Sigmoid colon (tissue), 7 donors: Measurements from ENCODE around the gene TRPM4. TPM values are rescaled to one million over a fixed set of nuclear protein-coding genes. Genes with fewer than 3 reads are reported as not detected.

Experiments used
- DNase-seq: peaks from one replicate; pipeline ENCODE4 v3.0.0-alpha.2; 2019
- H3K27ac ChIP-seq, 4 donors: fragments of 200-600 bp; sonication (generic); one replicate each; pipeline ENCODE4 v1.5.1; 2016 to 2019; ENCODE audit warnings: mild to moderate bottlenecking in 1 of 4
- H3K27me3 ChIP-seq, 3 donors: fragments of 200-600 bp; sonication (generic); one replicate each; pipeline ENCODE4 v1.5.1; 2019; ENCODE audit warnings: mild to moderate bottlenecking in 1 of 3
- H3K36me3 ChIP-seq, 4 donors: fragments of 200-600 bp; sonication (generic); one replicate each; pipeline ENCODE4 v1.5.1; 2016 to 2019
- H3K4me1 ChIP-seq, 4 donors: fragments of 200-600 bp; sonication (generic); one replicate each; pipeline ENCODE4 v1.5.1; 2017 to 2019
- H3K4me3 ChIP-seq, 4 donors: fragments of 200-600 bp; sonication (generic); one replicate each; pipeline ENCODE4 v1.5.1; 2017 to 2019; ENCODE audit warnings: mild to moderate bottlenecking in 2 of 4, moderate library complexity in 1 of 4
- H3K9me3 ChIP-seq, 4 donors: fragments of 200-600 bp in 3 of 4; sonication (generic) in 3 of 4; one replicate each; pipeline versions ENCODE4 v1.5.1 to v1.6.1; 2013 to 2019
- EP300 ChIP-seq, 4 donors: sonication (generic); formaldehyde crosslinking; IDR thresholded peaks; one replicate each; pipeline ENCODE4 v1.6.1; 2017; ENCODE audit warnings: antibody characterized with exemption in 4 of 4
- POLR2A ChIP-seq, 2 donors: fragments of 450-650 bp; IDR thresholded peaks; one replicate each; pipeline ENCODE4 v1.6.1; 2016; ENCODE audit warnings: antibody characterized with exemption in 2 of 2, mild to moderate bottlenecking in 2 of 2, moderate library complexity in 2 of 2
- POLR2AphosphoS5 ChIP-seq, 4 donors: sonication (generic); formaldehyde crosslinking; IDR thresholded peaks; one replicate each; pipeline ENCODE4 v1.6.1; 2017; ENCODE audit warnings: antibody characterized with exemption in 4 of 4
- WGBS, 2 donors: extraction: QIAGEN DNeasy Blood & Tissue Kit; methylation state at CpG; one replicate each; pipeline ENCODE4 v1.1.7; 2013; 5-methylcytosine and 5-hydroxymethylcytosine counted together
- intact Hi-C: fragments of 100-400 bp; cut with DNase I; formaldehyde crosslinking; loops from one replicate; pipeline ENCODE4 v1.15.1; 2023
- polyA plus RNA-seq, 3 donors: library from polyadenylated mRNA; stranded (reverse); fragments of 200-250 nt; gene quantifications; one replicate each; pipeline ENCODE4 v1.2.3, GENCODE V29; 2013
- total RNA-seq, 4 donors: library from RNA; depleted of rRNA; stranded (reverse); fragments of >200 nt; gene quantifications; one replicate each; pipeline ENCODE4 v1.1.0, GENCODE V29; 2016
- TF ChIP-seq, protein P1 (sequence below), 4 experiments: fragments of 450-650 bp in 3 of 4; fragments of 200-600 bp in 1 of 4; IDR thresholded peaks; one replicate each; pipeline ENCODE4 v1.5.1; 2016 to 2019; ENCODE audit warnings: antibody characterized with exemption in 4 of 4, mild to moderate bottlenecking in 3 of 4, moderate library complexity in 2 of 4
- donor health status: healthy with polysubstance abuse.
- donor health status: Bipolar disorder and iron deficiency.
- donor health status: healthy.

The TRPM4 gene
- total and polyA plus RNA-seq, 7 donors, result 7.9 to 166 (median 18.0) TPM

DNA sequence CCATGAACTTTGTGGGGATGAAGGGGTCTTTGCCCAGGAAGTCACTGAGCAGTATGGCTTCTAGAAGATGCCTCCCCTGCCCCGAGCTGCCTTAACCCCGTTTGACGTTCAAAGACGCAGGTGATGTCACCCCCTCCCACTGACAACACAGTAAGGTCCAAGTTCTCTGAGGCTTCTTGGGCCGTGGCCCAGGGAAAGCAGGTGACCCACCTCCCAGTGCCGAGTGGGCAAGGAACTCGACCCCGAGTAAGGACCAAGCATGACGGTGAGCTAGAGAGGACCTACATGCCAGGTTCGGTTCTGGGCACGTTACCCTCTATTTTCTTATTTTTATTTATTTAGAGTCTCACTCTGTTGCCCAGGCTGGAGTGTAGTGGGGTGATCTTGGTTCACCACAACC, 86.1 kb downstream of the TRPM4 start:
- no peak for DNase-seq
- intact Hi-C loops, result no loop called here
- no peaks in the 10 kb centered on the region for H3K36me3 ChIP-seq
- H3K4me1 ChIP-seq, result no peaks in the 10 kb centered on the region
- H3K27me3 ChIP-seq, result no peaks in the 10 kb centered on the region
- H3K4me3 ChIP-seq, result no peak overlapping the region
- TF ChIP-seq EP300 (IDR thresholded peaks at IDR 0.05), result no peak
- TF ChIP-seq, protein P1, sequence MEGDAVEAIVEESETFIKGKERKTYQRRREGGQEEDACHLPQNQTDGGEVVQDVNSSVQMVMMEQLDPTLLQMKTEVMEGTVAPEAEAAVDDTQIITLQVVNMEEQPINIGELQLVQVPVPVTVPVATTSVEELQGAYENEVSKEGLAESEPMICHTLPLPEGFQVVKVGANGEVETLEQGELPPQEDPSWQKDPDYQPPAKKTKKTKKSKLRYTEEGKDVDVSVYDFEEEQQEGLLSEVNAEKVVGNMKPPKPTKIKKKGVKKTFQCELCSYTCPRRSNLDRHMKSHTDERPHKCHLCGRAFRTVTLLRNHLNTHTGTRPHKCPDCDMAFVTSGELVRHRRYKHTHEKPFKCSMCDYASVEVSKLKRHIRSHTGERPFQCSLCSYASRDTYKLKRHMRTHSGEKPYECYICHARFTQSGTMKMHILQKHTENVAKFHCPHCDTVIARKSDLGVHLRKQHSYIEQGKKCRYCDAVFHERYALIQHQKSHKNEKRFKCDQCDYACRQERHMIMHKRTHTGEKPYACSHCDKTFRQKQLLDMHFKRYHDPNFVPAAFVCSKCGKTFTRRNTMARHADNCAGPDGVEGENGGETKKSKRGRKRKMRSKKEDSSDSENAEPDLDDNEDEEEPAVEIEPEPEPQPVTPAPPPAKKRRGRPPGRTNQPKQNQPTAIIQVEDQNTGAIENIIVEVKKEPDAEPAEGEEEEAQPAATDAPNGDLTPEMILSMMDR (IDR thresholded peaks at IDR 0.05), result no peak
- TF ChIP-seq POLR2A (IDR thresholded peaks at IDR 0.05), result no peak
- no peak for TF ChIP-seq POLR2AphosphoS5 (IDR thresholded peaks at IDR 0.05)
- WGBS, 2 donors, result 90% methylated on average over 11 of the region's 11 CpGs
- H3K27ac ChIP-seq, result no peak overlapping the region
- no peaks in the 10 kb centered on the region for H3K9me3 ChIP-seq

DNA sequence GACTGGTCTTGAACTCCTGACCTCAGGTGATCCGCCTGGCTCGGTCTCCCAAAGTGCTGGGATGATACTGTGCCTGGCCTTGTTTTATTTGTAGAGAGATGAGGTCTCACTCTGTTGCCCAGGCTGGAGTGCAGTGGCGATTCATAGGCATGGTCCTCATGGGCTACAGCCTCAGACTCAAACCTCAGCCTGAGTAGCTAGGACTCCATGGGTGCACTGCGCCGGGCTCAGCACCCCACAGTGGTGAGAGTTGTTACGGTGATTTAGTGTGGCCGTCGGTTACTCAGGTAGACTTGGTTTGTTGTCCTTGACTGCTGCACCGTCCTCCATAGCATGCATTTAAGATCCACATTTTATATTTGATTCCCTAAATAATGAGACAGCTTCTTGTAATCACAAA, 86.7 kb downstream of the TRPM4 start:
- no peak overlapping the region for H3K27ac ChIP-seq
- no peaks in the 10 kb centered on the region for H3K27me3 ChIP-seq
- no peaks in the 10 kb centered on the region for H3K9me3 ChIP-seq
- 92 to 96% methylated on average over 9 of the region's 9 CpGs for WGBS, 2 donors
- TF ChIP-seq, protein P1 (IDR thresholded peaks at IDR 0.05), result no peak
- TF ChIP-seq EP300 (IDR thresholded peaks at IDR 0.05) (no peak), POLR2AphosphoS5 (IDR thresholded peaks at IDR 0.05) (no peak), POLR2A (IDR thresholded peaks at IDR 0.05) (no peak)
- H3K36me3 ChIP-seq, result no peaks in the 10 kb centered on the region
- no peak overlapping the region for H3K4me3 ChIP-seq
- intact Hi-C loops, result no loop called here
- H3K4me1 ChIP-seq, result no peaks in the 10 kb centered on the region
- DNase-seq, result no peak

DNA sequence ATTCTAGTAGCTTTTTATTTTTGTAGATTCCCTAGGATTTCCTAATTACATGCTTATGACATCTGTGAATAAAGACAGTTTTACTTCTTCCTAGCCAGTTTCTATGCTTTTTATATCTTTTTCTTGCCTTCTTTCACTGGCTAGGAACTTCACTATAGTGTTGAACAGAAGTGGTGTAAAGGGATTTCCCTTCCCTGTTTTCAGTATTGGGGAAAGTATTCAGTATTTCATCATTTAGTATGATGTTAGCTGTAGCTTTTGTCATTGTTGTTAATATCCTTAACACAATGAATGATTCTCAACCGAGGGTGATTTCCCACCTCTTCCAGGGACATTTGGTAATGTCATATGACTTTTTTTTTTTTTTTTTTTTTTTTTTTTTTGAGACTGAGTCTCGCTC, 90.1 kb downstream of the TRPM4 start:
- Histone ChIP-seq H3K4me1 (no peaks in the 10 kb centered on the region), H3K36me3 (no peaks in the 10 kb centered on the region), H3K27ac (no peak overlapping the region), H3K27me3 (no peaks in the 10 kb centered on the region), H3K9me3 (no peaks in the 10 kb centered on the region), H3K4me3 (no peak overlapping the region)
- no peak for DNase-seq
- intact Hi-C loops, result no loop called here
- 77 to 78% methylated on average over 2 of the region's 2 CpGs for WGBS, 2 donors
- TF ChIP-seq EP300 (IDR thresholded peaks at IDR 0.05), result no peak
- TF ChIP-seq POLR2AphosphoS5 (IDR thresholded peaks at IDR 0.05), result no peak
- TF ChIP-seq, protein P1 (IDR thresholded peaks at IDR 0.05), result no peak
- no peak for TF ChIP-seq POLR2A (IDR thresholded peaks at IDR 0.05)

DNA sequence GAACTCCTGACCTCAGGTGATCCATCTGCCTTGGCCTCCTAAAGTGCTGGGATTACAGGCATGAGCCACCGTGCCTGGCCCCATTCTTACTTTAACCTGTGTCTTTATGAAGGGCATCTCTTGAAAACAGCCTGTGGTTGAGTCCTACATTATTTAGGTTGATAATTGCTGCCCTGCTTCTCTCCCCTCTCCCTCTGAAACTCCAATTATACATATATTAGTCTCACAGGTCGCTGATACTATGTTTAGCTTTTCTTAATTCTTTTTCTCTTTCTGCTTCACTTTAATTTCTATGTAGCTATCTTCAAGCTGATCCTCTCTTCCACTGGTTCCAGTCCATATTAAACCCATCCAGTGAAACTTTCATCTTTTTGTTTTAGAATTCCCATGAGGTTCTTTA, 92.3 kb downstream of the TRPM4 start:
- no peaks in the 10 kb centered on the region for H3K27me3 ChIP-seq
- no peaks in the 10 kb centered on the region for H3K4me1 ChIP-seq
- H3K27ac ChIP-seq, result no peak overlapping the region
- H3K36me3 ChIP-seq, result no peaks in the 10 kb centered on the region
- H3K9me3 ChIP-seq, result no peaks in the 10 kb centered on the region
- H3K4me3 ChIP-seq, result no peak overlapping the region
- WGBS, 2 donors, result 84 to 86% methylated on average over 2 of the region's 2 CpGs
- no peak for TF ChIP-seq POLR2A (IDR thresholded peaks at IDR 0.05)
- no peak for TF ChIP-seq EP300 (IDR thresholded peaks at IDR 0.05)
- TF ChIP-seq, protein P1 (IDR thresholded peaks at IDR 0.05), result no peak
- no peak for TF ChIP-seq POLR2AphosphoS5 (IDR thresholded peaks at IDR 0.05)
- DNase-seq, result no peak
- intact Hi-C loops, result no loop called here

DNA sequence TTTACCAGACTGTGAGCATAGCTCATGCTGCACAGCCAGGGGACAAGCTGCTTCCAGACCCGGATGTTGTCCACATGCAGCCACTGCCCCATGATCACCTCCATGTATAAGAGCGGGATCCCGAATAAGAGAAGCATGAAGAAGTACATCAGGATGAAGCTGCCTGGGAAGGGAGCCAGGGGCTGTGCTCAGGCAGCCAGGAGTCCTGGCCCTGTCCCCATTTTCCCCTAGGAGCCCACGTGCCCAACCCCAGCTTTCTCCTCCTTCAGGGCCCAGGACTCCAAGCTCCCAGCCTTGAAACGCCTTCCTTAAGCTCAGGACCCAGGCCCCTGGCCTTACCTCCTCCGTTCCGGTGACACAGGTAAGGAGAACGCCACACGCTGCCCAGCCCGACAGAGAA, 98.1 kb downstream of the TRPM4 start:
- intact Hi-C loops, result no loop called here
- 88 to 91% methylated on average over 10 of the region's 10 CpGs for WGBS, 2 donors
- no peak overlapping the region for H3K4me3 ChIP-seq
- no peak for DNase-seq
- no peaks in the 10 kb centered on the region for H3K36me3 ChIP-seq
- no peak for TF ChIP-seq EP300 (IDR thresholded peaks at IDR 0.05)
- no peak for TF ChIP-seq POLR2A (IDR thresholded peaks at IDR 0.05)
- TF ChIP-seq, protein P1 (IDR thresholded peaks at IDR 0.05), result no peak
- TF ChIP-seq POLR2AphosphoS5 (IDR thresholded peaks at IDR 0.05), result no peak
- no peak overlapping the region for H3K27ac ChIP-seq
- peaks cover 0 to 5% (median 0%) of the 10 kb centered on the region in 3 donors for H3K27me3 ChIP-seq
- H3K9me3 ChIP-seq, result peaks cover 0 to 12% (median 9%) of the 10 kb centered on the region in 4 donors
- H3K4me1 ChIP-seq, result no peaks in the 10 kb centered on the region
